Upper lobe of left lung (tissue), 4 donors: ENCODE results near the gene STK35.

Source experiments
- CTCF ChIP-seq, 6 experiments: fragments of 450-650 bp in 4 of 6; fragments of 200-600 bp in 2 of 6; sonication (generic) in 2 of 6; IDR thresholded peaks; one replicate each; pipeline ENCODE4 v1.5.1; 2016 to 2019; ENCODE audit warnings: antibody characterized with exemption in 6 of 6
- EP300 ChIP-seq, 4 donors: sonication (generic); formaldehyde crosslinking; IDR thresholded peaks; one replicate each; pipeline ENCODE4 v1.5.1; 2017; ENCODE audit warnings: antibody characterized with exemption in 4 of 4, control low read depth in 2 of 4
- POLR2A ChIP-seq, 4 donors: fragments of 450-650 bp; IDR thresholded peaks; one replicate each; pipeline ENCODE4 v1.5.1; 2016 to 2017; ENCODE audit warnings: antibody characterized with exemption in 4 of 4, mild to moderate bottlenecking in 2 of 4
- POLR2AphosphoS5 ChIP-seq, 2 donors: sonication (generic); formaldehyde crosslinking; IDR thresholded peaks; one replicate each; pipeline ENCODE4 v1.5.1; 2017; ENCODE audit warnings: antibody characterized with exemption in 2 of 2

GRCh38 chr20:2139250-2139649 is 37.6 kb downstream of the STK35 start:
- TF ChIP-seq EP300 (IDR thresholded peaks at IDR 0.05): no peak
- no peak for TF ChIP-seq CTCF (IDR thresholded peaks at IDR 0.05)
- TF ChIP-seq POLR2A (IDR thresholded peaks at IDR 0.05): no peak
- TF ChIP-seq POLR2AphosphoS5 (IDR thresholded peaks at IDR 0.05): no peak
